22Rv1 (cell line): ENCODE results near the gene TMEM254.

Experiments
- ZFX ChIP-seq: fragments of 450-650 bp; IDR thresholded peaks from 2 replicates; pipeline ENCODE4 v1.6.1; 2017; ENCODE audit warnings: antibody characterized with exemption, borderline replicate concordance
- TF ChIP-seq, protein P1 (sequence below): fragments of 450-650 bp; IDR thresholded peaks from 2 replicates; pipeline ENCODE4 v1.5.1; 2017; ENCODE audit warnings: mild to moderate bottlenecking

DNA sequence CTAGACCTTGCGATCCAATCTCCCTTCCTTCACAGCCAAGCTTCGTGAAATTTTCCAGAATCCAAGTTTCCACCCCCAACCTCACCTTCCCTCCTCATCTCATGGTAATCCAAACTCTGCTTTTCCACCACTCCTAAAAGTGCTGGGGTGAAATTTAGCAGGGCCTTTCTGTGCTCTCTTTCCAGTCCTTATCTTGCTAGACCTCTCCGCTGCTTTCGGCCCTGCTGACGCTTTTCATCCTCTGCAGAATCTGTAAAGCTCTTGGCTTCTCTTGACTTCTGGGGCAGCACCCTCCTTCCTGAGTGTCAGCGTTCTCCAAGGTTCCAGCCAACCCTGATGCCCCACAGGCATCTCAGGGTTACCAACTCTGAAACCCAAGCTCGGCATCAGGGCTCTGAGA is 61.8 kb downstream of the TMEM254 start:
- TF ChIP-seq, protein P1, sequence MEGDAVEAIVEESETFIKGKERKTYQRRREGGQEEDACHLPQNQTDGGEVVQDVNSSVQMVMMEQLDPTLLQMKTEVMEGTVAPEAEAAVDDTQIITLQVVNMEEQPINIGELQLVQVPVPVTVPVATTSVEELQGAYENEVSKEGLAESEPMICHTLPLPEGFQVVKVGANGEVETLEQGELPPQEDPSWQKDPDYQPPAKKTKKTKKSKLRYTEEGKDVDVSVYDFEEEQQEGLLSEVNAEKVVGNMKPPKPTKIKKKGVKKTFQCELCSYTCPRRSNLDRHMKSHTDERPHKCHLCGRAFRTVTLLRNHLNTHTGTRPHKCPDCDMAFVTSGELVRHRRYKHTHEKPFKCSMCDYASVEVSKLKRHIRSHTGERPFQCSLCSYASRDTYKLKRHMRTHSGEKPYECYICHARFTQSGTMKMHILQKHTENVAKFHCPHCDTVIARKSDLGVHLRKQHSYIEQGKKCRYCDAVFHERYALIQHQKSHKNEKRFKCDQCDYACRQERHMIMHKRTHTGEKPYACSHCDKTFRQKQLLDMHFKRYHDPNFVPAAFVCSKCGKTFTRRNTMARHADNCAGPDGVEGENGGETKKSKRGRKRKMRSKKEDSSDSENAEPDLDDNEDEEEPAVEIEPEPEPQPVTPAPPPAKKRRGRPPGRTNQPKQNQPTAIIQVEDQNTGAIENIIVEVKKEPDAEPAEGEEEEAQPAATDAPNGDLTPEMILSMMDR: no peak
- no peak for TF ChIP-seq ZFX
